CD1c-positive myeloid dendritic cell (primary cell): ENCODE measurements around the gene TMEM9.
A peak's percentile ranks its signal among the peaks of the same experiment; 100 is the strongest.
"Not testable (repeated sequence)": the region's sequence is repeated elsewhere in the genome, so short reads cannot be mapped to it uniquely, and the experiment has no call there.

ENCODE experiments used
- DNase-seq: peaks from one replicate; pipeline ENCODE4 v3.0.0-alpha.2; 2016; ENCODE audit errors: extremely low spot score

TMEM9 gene

GRCh38 chr1:201173736-201174135 lies 19.5 kb upstream of the TMEM9 start:
- DNase-seq = no peak

GRCh38 chr1:201172999-201173610 lies 18.8 kb upstream of the TMEM9 start:
- peak; percentile 22 for DNase-seq

GRCh38 chr1:201172326-201172725 lies 18.1 kb upstream of the TMEM9 start:
- no peak for DNase-seq

- DNase-seq = peak; percentile 78
These were observed 17.1 kb upstream of the TMEM9 start for GRCh38 chr1:201171063-201172036.

- peak; percentile 90 for DNase-seq
These were observed 16.3 kb upstream of the TMEM9 start for GRCh38 chr1:201170533-201171062.

GRCh38 chr1:201169971-201170532 lies 15.8 kb upstream of the TMEM9 start:
- no peak for DNase-seq

- peak; percentile 68 for DNase-seq
These were observed 14.9 kb upstream of the TMEM9 start for GRCh38 chr1:201169203-201169602.

- DNase-seq = no peak
These were observed 13.0 kb upstream of the TMEM9 start for GRCh38 chr1:201167041-201167991.

GRCh38 chr1:201164645-201165044 lies 10.4 kb upstream of the TMEM9 start:
- no peak for DNase-seq

GRCh38 chr1:201163707-201164106 lies 9.4 kb upstream of the TMEM9 start:
- no peak for DNase-seq

GRCh38 chr1:201163036-201163435 lies 8.8 kb upstream of the TMEM9 start:
- not testable (repeated sequence) for DNase-seq

GRCh38 chr1:201157949-201158348 lies 3.7 kb upstream of the TMEM9 start:
- DNase-seq = no peak

GRCh38 chr1:201156819-201157218 lies 2.5 kb upstream of the TMEM9 start:
- no peak for DNase-seq

- DNase-seq = no peak
These were observed 2.1 kb upstream of the TMEM9 start for GRCh38 chr1:201156346-201156745.

GRCh38 chr1:201155354-201155753 lies 1.1 kb upstream of the TMEM9 start:
- DNase-seq = no peak

GRCh38 chr1:201153474-201154388 lies 543 bp downstream of the TMEM9 start:
- DNase-seq = peak; percentile 53

- DNase-seq = peak; percentile 30
These were observed 4.9 kb downstream of the TMEM9 start for GRCh38 chr1:201149400-201149799.

- DNase-seq = no peak
These were observed 6.8 kb downstream of the TMEM9 start for GRCh38 chr1:201147396-201148015.

GRCh38 chr1:201146626-201147390 lies 7.5 kb downstream of the TMEM9 start:
- no peak for DNase-seq
